Measurements from ENCODE around the gene DLG2.

The DLG2 gene

GRCh38 chr11:83852775-83853442 is 1774.2 kb downstream of the DLG2 start:
- no peak for DNase-seq (ENCODE audit: low read depth in 2 of 2)

DNA sequence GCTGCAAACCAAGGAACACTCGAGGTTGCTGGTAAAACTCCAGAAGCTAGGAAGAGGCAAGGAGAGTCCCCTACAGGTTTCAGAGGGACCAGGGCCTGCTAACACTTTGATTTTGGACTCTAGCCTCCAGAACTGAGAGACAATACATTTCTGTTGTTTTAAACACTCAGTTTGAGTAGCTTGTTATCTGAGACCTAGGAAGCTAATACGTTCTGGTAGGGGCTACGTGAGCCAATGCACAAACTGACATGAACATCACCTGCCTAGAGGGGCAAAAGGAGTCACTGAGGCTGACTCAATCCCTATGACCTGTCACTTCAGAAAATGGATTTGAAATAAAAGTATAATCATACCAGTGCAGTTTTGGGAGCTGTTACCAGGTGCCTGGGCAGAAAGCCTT is 1775.1 kb downstream of the DLG2 start:
- no peak for DNase-seq (ENCODE audit: low read depth in 2 of 2)

- no peak for DNase-seq (ENCODE audit: low read depth in 2 of 2)
Measured at GRCh38 chr11:83847467-83848034, 1779.6 kb downstream of the DLG2 start.

DNA sequence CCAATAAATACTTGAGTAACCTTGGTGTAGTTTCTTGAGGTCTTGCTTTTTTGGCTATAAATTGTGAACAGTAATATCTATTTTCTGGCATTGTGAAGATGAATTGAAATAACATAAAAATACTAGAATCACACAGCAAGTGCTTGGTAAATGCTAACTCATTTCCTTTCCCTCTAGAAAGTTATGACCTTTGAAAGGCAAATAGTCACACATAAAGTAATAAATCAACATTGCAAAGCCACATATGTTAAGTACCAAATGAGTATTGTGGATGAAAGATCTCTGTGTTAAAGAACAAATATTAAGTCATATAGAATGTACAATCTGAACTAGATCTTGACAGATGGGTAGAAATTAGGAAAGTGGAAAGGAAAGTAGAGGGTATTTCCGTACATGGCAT is 1781.3 kb downstream of the DLG2 start:
- DNase-seq (ENCODE audit: low read depth in 2 of 2): no peak

DNA sequence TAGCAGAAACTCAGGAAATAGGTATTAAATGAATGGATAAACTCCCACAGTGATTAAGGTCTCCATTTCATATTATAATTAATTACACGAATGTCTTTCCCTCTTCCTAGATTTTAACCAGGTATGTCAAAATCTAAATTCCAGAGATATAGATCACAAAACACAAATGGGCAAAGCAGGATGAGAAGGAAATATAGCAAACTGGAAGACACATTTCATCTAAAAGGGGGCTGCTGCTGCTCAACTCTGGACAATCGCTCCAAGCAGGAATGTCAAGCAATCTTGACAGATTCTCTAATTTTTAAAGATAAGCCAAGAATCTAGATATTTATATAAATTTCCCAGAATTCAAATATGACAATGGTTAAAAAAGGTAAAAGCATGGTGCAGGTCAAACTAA is 1786.8 kb downstream of the DLG2 start:
- no peak for DNase-seq (ENCODE audit: low read depth in 2 of 2)

DNA sequence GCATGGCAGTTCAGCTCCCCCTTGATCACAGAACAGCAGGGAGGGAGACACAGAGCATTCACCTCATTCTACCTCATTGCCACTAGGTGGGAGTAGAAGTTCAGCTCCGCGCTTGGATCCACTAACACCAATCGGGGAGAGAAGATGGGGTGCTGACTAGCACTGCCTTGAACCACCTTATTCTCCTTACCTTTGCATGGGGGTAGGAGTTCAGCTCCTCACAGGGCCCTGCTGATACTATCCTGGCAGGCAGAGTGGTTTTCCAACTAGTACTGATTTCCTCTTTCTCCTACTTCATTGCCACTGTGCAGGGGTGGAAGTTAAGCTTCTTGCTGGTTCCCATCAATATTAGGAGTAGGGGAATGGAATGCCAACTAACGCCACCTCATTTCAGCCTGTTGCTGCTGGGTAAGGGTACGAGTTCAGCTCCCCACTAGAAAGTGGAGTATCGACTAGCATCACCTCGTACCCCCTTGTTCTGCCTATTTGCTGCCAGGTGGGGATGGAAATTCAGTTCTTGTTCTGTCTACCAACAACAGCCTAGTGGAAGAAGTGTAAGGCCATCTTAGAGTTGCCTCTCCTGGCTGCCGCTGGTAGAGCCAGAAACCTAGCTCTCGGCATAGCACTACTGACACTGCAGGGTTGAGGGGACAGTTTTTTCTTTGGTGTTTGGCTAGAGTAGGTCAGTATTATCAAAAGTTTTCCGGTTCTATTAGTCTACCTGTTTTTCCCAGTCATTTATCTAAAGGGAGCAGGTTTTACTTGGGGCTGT is 1790.1 kb downstream of the DLG2 start:
- no peak for DNase-seq (ENCODE audit: low read depth in 2 of 2)

GRCh38 chr11:83836065-83836464 is 1791.1 kb downstream of the DLG2 start:
- DNase-seq (ENCODE audit: low read depth in 2 of 2): no peak

DNA sequence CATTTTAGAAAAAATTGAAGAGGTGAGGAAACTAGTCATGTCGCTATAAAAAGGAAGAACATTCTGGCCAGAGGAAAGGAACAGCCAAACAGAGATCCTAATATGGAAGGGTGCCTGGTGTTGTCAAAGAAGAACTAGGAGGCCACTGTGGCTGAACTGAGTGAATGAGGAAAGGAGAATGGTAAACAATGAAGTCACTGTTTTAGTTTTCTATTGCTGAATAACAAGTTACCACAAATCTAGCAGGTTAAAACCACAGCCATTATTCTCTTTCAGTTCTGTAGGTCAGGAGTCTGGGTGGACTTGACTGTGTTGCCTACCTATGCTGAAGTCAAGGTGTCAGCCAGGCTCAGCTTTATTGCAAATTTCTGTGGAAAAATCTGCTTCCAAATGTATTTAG is 1791.7 kb downstream of the DLG2 start:
- DNase-seq (ENCODE audit: low read depth in 2 of 2): no peak

- no peak for DNase-seq (ENCODE audit: low read depth in 2 of 2)
Measured at GRCh38 chr11:83831929-83832328, 1795.2 kb downstream of the DLG2 start.

GRCh38 chr11:83827940-83828554 is 1799.1 kb downstream of the DLG2 start:
- DNase-seq (ENCODE audit: low read depth in 2 of 2): no peak

- no peak for DNase-seq (ENCODE audit: low read depth in 2 of 2)
Measured at GRCh38 chr11:83827520-83827919, 1799.6 kb downstream of the DLG2 start.

DNA sequence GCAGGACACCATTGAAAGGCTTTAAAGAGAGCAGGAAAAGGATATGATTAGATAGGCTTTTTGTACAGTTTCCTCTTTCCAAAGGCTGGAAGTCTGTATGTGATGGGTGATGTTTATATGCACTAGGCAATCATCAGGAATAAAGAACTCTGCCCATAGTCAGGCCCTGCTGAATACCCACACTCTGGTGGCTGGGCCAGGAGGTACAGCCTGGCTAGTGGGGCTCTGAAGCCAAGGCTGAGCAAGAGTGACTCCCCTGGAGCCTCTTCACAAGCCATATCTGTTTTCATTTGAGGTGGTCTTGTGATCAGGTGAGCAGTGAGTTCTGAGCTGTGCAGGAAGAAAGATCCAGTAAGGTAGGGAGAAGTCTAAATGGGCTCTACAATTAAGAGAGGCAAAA is 1801.1 kb downstream of the DLG2 start:
- DNase-seq (ENCODE audit: low read depth in 2 of 2): no peak

- DNase-seq (ENCODE audit: low read depth in 2 of 2): no peak
Measured at GRCh38 chr11:83823461-83824025, 1803.6 kb downstream of the DLG2 start.

DNA sequence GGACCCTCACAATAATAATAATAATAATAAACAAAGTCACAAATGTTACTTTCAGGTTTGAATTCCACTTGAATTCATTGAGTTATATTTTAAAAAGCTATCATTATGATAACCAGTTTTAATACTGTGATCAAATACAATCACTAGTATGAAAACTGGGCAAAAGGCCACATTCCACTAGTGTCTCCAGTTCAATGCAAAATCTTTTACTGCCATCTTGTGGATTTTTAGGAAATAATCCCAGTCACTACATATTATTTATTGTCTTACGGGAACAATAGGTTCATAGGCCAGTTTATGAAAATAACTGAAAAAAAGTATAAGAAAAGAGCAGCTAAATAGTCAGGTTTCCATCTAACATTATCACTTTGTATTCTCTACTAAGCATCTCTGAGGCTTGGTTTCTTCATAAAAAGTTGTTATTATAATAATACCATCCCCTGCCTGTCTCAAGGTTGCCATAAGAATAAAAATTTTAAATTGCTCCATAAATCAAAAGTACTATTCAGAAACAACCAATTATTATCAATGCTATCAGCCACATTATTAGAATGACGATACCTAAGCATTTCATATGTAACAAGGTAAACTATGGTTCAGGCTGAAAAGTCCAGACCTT is 1807.1 kb downstream of the DLG2 start:
- no peak for DNase-seq (ENCODE audit: low read depth in 2 of 2)

- DNase-seq (ENCODE audit: low read depth in 2 of 2): no peak
Measured at GRCh38 chr11:83818349-83818748, 1808.8 kb downstream of the DLG2 start.

DNA sequence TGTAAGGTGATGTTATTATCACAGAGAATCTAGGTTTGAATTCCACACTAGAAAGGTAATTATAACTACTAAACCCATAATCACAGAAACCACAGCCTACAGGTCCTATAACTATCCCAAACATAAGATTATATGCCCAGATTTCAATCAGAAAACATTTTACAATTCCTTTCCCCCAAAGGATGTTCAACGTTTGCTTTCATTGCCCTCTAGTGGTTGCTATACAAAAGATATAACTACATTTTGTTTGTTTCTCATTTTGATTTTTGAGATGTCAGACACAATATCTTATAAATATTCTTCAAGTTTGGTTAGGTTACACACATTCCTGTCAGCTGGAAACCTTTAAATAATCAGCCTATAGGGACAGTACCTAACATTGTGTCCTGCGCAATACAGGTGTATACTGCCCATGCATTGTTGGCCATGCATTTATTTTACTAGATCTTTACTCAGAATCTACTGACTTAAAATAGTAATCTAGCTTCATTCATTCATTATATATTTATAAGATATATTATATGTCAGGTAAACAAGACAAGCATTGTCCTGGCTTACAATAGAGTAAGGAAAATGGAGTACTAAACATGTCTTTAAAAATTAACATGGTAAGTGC is 1810.5 kb downstream of the DLG2 start:
- DNase-seq (ENCODE audit: low read depth in 2 of 2): no peak

DNA sequence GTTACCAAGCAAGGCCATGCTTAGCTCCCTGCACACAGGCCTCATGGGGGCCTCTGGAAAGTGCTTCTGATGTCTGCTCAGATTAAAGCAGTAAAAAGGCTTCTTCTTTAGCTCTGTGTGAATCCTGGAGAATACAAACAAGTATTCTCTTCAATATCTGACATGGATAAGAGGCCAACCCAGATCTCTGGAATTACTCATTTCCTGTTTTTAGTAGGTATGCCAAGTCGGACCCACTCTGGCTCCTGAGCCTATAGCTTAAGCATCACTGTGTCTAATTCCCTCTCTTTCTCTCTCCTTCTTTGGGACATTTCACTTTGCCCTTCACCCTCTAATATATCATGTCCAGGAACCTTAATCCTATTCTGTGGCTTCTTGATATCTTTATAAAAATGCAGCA is 1811.4 kb downstream of the DLG2 start:
- no peak for DNase-seq (ENCODE audit: low read depth in 2 of 2)

DNA sequence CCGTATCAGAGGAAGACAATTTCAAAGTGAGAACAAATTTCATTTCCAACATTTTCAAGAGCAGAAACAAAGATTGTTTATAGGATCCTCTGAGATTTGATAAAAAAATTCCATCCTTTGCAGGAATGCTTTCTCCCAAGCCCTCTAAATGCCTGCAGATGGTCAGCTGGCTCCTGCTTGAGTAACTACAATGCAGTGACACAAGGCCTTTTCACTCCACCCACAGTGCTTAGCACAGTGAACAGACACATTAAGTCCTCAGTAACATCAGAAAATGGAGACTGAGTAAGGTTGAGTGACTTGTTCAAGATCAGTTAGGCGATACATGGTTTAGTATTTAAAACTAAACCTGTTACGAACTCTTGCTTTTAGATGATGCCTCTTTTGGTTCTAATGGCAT is 1813.8 kb downstream of the DLG2 start:
- no peak for DNase-seq (ENCODE audit: low read depth in 2 of 2)

GRCh38 chr11:83809274-83809673 is 1817.9 kb downstream of the DLG2 start:
- no peak for DNase-seq (ENCODE audit: low read depth in 2 of 2)

DNA sequence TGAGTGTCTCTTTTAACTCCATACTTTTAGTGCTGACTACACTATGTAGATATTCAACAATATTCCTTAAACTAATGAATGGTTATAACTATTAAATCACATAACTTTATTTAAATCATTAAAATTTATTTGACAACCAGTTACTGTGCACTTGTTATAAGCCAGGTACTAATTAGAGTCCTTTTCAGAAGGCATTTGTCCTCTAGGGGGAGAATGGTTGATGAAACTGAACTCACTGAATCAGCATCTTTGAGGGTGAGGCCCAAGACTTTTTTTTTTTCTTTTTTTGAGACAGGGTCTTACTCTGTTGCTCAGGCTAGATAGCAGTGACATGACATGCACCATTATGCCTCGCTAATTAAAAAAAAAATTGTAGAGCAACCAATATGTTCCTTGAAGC is 1825.3 kb downstream of the DLG2 start:
- DNase-seq (ENCODE audit: low read depth in 2 of 2): no peak

GRCh38 chr11:83793310-83793709 is 1833.8 kb downstream of the DLG2 start:
- no peak for DNase-seq (ENCODE audit: low read depth in 2 of 2)

GRCh38 chr11:83791557-83791956 is 1835.6 kb downstream of the DLG2 start:
- no peak for DNase-seq (ENCODE audit: low read depth in 2 of 2)
